ENCODE data around the gene NPFFR1. TPM values are rescaled to one million over a fixed set of nuclear protein-coding genes. Genes with fewer than 3 reads are reported as not detected.
"Not testable (repeated sequence)": the region's sequence is repeated elsewhere in the genome, so short reads cannot be mapped to it uniquely, and the experiment has no call there.

Gene NPFFR1
- total RNA-seq, 1 donor from 2014 or later: not detected

- DNase-seq: no peak
Observed at GRCh38 chr10:70284542-70285475, 1.0 kb upstream of the NPFFR1 start.

GRCh38 chr10:70283071-70283444 lies 746 bp downstream of the NPFFR1 start:
- no peak for DNase-seq

GRCh38 chr10:70281609-70282008 lies 2.2 kb downstream of the NPFFR1 start:
- DNase-seq: no peak

- DNase-seq: no peak
Observed at GRCh38 chr10:70280099-70280498, 3.7 kb downstream of the NPFFR1 start.

- no peak for DNase-seq
Observed at GRCh38 chr10:70277396-70278030, 6.3 kb downstream of the NPFFR1 start.

GRCh38 chr10:70274643-70275042 lies 9.2 kb downstream of the NPFFR1 start:
- DNase-seq: no peak

- peak; percentile 46 for DNase-seq
Observed at GRCh38 chr10:70272925-70273316, 10.9 kb downstream of the NPFFR1 start.

- no peak for DNase-seq
Observed at GRCh38 chr10:70271996-70272924, 11.5 kb downstream of the NPFFR1 start.

- no peak for DNase-seq
Observed at GRCh38 chr10:70270952-70271351, 12.9 kb downstream of the NPFFR1 start.

GRCh38 chr10:70269741-70270140 lies 14.1 kb downstream of the NPFFR1 start:
- no peak for DNase-seq

- no peak for DNase-seq
Observed at GRCh38 chr10:70268376-70268775, 15.4 kb downstream of the NPFFR1 start.

GRCh38 chr10:70267161-70267933 lies 16.5 kb downstream of the NPFFR1 start:
- peak; percentile 50 for DNase-seq

- DNase-seq: no peak
Observed at GRCh38 chr10:70266701-70267100, 17.1 kb downstream of the NPFFR1 start.

GRCh38 chr10:70266056-70266455 lies 17.7 kb downstream of the NPFFR1 start:
- no peak for DNase-seq

GRCh38 chr10:70265032-70265689 lies 18.6 kb downstream of the NPFFR1 start:
- DNase-seq: peak; percentile 24

GRCh38 chr10:70260734-70261133 lies 23.1 kb downstream of the NPFFR1 start:
- DNase-seq: no peak

- DNase-seq: no peak
Observed at GRCh38 chr10:70260259-70260658, 23.5 kb downstream of the NPFFR1 start.

- DNase-seq: no peak
Observed at GRCh38 chr10:70258216-70258615, 25.6 kb downstream of the NPFFR1 start.

- not testable (repeated sequence) for DNase-seq
Observed at GRCh38 chr10:70257816-70258215, 26.0 kb downstream of the NPFFR1 start.

- DNase-seq: no peak
Observed at GRCh38 chr10:70256463-70256862, 27.3 kb downstream of the NPFFR1 start.

Measured in dermis blood vessel endothelial cell (primary cell).